HG02759 (cell line): ENCODE data around the gene SLC6A6.

Experiments used
- ATAC-seq: cut with Tn5 transposase; IDR thresholded peaks from one replicate; pipeline ENCODE4 v1.9.1; 2021; ENCODE audit warnings: mild to moderate bottlenecking, moderate library complexity; ENCODE audit not compliant: unreplicated experiment

SLC6A6 gene

DNA sequence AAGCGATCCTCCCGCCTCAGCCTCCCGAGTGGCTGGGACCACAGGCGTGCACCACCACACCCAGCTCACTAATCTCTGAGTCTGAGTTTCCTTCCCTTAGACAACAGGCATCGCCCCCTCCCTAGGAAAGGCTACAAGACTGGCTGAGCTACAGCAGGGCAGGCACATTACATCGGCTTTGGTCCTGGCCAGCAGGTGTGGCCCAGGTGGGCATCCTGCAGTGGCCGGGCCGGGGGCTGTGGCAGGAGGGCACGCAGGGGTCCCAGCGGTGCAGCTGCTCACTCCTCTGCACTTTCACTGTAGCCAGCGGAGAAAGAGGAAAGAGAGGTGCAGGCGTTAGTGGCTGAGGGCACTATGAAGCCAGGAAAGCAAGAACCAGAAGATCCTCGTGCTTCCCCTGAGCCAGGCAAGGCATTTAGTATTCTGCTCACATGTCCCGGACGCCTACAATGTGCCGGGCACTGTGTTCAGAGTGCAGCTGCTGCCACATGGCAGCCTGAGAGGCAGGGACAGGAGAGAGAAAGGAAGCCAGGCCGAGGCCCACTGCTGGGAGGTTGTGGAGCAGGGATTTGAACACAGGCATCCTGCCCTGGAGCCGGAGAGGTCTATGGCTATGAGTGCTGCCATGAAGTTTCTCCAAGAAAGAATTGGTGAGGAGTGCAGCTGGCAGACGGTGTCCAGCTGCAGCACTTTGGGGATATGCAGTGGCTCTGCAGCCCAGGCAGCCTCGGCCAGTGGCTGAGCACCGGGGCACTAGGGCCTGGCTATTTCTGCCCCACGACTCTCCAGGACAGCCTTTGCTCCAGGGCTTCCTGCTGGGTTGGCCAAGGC lies 115.4 kb downstream of the SLC6A6 start:
- no peak for ATAC-seq

DNA sequence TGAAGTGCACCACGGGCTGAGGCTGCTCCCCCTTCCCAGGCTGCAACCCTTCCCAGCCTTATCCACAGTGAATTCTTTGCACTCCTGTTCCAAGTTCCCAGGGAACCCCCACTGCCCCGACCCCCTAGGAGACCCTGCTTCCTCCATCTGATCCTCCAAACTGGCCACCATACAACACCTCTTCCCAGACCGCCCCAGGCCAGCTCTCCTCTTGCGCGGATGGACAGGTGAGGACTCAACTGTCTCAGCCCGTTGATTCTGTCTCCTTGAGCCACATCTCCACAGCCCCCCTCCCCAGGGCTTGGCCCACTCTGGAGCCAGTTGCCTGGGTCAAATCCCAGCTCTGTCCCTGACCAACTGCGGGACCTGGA lies 116.0 kb downstream of the SLC6A6 start:
- ATAC-seq: no peak

DNA sequence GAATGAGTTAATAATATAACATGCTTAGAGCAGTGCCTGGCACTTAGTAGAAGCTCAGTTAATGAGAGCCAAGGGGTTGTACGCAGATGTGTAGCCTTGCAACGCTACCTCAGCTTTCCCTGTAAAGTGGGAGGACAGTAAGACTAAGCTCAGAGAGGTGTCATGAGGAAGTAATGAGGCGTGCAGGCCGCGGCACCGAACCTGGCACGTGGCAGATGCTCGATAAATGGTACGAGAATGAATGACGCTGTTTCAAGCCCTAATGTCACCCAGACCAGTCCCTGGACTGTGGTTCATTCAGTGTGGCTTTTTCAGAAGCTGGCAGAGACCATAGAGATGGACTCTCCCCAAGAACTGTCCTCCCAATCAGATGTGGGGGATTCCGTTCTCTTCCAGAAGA lies 116.5 kb downstream of the SLC6A6 start:
- ATAC-seq: no peak

DNA sequence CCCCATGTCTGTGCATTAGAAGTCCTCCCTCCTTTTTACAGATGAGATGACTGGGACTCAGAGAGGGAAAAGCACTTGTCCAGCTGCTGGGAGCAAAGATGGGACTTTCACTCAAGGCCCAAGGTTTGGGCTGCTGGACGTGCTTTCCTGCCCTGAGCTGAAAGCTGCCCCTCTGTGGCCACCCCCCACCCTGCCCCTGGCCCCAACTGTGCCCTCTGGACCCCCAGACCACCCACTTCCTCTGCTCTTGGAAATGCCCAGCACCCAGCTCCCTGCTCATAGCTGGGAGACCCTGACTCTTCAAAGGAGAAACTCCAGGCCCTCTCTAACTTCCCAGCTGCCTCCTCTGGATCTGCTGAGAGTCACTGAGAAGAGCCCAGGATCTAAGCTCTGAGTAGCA lies 117.0 kb downstream of the SLC6A6 start:
- ATAC-seq: no peak

DNA sequence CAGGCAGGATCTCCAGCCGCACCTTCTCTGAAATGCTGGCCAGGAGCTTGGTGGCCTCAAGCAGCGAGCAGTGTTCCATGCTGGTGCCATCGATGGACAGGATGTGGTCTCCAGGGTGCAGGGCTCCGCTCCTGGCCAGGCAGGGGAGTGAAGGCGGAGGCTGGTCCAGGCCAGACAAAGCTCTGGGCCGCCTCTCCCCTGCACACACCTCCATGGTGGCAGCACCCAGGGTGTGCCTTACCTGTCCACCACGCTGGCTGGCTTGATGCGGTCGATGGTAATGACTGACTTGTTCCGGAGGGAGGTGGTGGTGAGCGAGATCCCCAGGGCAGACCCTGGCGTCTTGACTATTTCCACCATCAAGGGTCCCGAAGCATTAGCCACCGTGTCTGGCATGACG lies 117.7 kb downstream of the SLC6A6 start:
- no peak for ATAC-seq

DNA sequence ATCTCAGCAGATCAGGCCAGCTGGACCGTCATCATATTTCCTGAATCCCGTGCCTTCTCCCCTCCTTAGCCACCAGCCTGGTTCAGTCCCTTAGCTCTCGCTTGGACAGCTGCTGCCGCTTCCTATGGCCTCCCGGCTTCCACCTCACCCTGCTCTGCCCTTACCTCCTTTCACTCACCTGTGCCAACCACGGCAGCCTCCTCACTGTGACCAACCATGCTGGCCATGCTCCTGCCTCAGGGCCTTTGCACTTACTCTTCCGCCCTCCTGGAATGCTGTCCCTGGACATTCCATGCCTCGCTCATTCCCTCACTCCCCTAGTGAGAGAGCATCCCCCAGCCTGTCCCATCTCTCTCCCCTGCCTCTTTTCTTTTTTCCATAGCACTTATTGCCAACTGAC lies 118.6 kb downstream of the SLC6A6 start:
- no peak for ATAC-seq

DNA sequence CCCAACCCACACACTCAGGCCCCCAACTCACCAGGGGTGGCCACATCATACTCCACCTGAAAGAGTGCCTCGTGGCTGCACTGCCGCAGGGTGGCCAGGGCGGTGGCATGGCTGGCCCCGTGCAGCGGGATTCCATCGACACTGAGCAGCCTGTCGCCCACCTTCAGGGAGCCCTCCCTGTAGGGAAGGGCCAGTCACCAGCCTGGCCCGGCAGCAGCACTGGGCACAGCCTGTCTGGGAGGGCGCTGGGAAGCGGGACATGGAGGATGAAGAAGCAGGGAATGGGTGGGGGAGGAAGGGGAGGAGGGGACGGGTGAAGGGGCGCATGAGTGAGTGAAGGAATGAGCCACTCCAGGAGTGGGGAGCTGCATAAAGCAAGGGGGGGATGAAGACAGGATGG lies 119.2 kb downstream of the SLC6A6 start:
- no peak for ATAC-seq

DNA sequence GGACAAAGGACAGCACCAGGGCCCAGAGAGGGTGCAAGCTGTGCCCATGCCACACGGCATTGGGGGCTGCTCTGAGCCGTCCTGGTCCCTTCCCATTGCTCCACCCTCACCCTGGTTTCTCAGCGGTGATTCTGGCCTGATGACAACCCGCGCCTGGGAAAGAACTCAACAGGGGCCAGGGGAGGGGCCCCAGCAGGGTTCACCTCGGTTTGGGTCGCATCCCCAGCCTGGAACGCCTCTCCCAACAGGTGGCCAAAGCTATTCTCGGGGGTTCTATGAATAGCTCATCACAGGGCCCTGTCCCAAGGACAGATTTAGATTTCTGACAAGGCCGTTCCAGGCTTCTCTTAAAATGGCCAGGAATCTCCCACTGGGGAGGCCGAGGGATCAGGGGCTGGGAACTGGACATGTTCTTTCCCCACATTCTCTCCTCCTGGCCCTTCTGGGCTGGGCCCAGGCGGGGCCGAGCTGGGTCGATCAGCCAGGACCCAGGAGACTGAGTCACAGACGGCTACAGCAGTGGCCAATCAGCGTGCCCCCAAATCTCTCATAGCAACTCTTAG lies 119.8 kb downstream of the SLC6A6 start:
- no peak for ATAC-seq

DNA sequence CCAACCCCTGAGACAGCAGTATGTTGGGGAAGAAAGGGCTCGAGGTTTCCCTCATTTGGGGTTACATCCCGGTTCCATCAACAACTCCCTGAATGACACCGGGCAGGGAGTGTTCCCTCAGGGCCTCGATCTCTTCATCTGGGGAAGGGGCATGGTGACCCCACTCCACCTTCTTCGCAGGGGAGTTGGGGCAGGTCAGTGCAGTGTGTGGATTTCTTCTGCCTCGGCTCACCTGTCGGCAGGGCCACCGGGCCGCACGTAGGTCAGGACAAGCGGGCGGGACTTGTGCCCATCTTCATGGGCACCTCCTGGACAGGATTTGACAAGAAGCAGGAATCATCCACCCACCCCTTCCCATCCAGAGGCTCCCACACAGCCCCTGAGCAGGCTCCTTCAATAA lies 120.4 kb downstream of the SLC6A6 start:
- no peak for ATAC-seq

DNA sequence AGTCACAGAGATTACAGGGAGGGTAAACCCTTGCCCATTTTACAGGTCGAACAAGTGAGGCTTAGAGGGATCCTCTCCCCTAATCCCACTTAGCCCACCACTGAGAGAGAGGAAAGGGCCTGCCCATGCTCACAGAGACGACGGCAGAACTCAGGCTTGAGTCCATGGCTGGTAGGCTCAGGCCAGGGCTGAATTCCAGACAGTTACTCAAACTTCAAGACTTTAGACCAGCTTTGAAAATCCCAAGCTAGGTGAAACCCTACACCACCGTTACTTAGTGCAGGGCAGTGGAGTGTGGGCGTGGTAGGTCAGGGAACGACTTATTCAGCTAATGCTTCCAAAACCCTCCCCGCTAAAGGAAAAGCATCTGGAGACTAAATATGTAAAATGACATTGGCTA lies 121.4 kb downstream of the SLC6A6 start:
- no peak for ATAC-seq

DNA sequence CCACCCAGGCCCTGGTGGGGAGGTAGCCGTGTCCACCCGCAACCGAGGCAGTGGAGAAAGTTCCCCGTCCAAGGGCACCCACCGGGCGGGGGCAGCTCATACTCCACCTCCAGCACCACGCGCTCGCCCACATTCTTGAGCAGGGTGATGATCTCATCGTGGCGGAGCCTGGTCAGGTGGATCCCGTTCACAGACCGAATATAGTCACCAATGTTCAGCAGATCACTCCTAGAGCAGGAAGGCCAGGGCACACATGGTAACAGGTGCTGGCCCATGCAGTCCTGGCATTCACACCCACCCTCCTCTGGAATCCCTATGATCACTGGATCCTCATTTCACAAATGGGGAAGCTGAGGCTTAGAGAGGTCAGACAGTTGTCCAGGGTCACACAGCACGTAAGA lies 121.9 kb downstream of the SLC6A6 start:
- no peak for ATAC-seq

DNA sequence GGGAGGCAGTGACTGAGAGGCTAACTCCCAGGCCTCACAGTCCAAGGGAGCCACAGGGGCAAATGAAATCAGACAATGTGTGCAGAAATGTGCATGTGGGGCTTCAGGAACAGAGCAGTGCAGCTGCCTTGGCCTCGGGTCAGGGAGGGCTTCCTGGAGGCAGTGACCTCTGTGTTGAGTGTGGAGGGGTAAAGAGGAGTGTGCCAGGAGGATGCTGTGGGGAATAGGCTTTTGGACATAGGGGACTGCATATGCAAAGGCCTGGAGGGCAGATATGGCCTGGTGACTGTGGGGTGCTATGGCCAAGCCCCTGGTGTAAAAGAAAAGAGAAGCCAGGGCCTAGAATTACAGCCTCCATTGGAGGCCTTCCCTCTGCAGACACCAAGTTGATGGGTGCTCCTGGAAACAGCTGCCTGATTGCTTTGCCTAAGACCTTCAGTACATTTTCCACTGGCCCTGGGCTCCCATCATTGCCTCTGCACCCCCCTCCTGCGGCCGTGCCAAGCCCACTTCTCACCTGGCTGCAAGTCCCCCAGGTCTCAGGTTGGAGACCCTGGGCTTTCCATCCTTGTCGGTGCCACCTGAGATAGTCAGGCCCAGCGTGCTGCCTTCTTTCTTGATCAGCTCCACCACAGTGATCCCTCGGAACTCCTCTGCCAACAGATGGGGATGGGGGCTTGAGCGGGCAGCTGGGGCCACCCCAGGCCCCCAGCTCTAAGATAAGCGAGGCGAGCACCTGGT lies 122.7 kb downstream of the SLC6A6 start:
- no peak for ATAC-seq

DNA sequence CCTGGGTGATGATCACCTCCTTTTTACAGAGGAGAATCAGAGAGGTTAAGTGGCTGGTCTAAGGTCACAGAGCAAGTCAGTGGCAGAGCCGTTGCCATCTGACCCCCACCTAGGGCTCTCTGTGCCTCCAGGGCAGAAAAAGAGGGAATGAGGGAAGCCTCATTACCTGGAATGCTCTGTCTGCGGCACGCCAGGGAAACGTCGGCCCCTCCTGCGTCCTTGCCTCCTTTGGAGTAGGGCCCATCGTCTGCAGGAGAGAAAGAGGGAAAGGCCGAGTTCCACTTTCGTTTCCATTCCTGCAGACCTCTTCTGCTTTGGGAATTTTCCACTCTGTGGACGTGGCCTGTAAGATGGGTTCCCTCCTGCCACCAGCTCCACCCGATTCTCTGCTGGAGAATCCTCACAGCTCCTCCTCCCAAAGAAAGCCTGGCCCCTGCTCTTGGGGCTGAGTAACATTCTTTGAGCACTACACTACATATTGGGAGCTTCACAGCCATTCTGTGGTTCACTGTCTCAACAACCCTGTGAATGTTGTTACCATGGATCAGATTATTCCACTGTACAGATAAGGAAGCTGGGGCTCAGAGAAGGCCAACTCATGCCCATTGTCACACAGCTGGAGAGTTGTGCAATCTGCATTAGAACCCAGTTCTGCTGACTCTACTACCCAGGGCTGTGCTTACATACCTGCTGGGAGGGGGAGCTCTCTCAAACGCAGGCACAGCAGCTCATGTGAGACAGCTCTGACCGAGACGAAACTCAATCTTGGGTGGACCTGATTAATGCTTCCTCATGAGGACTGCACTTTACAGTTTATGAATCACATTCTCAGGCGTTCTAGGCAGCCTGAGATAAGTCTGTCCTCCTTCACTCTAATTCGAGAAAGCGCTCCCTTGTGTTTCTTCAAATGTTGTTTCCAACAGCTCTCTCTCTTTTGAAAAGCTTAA lies 123.6 kb downstream of the SLC6A6 start:
- no peak for ATAC-seq

DNA sequence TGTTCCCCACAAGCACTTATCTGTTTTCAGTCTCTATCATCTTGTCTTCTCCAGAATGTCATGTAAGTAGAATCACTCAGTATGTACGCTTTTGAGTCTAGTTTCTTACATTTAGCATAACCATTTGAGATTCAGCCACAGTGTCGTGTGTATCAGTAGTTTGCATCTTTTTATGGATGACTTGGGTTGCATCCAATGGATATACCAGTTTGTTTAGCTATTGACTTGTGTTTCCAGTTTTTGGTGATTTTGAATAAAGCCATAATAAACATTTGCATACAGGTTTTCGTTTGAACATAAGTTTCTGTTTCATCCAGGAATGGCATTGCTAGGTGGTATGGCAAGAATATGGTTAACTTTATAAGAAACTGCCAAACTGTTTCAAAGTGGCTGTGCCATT lies 125.7 kb downstream of the SLC6A6 start:
- no peak for ATAC-seq

DNA sequence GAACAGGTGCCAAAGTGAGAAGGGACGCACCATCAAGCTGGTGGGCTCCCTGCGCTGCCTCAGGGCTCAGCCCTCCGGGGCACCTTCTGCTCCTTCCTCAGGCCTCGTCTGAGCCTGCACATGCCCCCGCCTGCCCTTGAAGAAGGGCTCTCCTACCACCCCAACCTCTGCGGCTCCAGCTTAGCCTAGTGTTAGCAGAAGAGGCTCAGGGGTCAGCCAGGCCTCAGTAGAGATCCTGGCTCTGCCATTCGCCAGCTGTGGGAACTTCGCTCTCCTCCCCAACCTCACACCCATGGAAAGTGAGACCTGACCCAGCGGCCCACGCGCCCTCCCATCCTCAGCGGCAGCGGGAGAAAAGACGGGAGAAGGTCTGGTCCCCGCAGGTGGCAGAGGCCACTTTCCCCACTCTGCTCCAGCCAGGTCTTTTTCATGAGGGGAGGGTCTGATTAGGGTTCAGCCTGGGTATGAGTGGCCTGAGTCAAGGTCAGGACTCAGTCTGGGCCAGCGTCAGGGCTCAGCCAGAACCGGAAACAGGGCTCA lies 129.5 kb downstream of the SLC6A6 start:
- no peak for ATAC-seq

DNA sequence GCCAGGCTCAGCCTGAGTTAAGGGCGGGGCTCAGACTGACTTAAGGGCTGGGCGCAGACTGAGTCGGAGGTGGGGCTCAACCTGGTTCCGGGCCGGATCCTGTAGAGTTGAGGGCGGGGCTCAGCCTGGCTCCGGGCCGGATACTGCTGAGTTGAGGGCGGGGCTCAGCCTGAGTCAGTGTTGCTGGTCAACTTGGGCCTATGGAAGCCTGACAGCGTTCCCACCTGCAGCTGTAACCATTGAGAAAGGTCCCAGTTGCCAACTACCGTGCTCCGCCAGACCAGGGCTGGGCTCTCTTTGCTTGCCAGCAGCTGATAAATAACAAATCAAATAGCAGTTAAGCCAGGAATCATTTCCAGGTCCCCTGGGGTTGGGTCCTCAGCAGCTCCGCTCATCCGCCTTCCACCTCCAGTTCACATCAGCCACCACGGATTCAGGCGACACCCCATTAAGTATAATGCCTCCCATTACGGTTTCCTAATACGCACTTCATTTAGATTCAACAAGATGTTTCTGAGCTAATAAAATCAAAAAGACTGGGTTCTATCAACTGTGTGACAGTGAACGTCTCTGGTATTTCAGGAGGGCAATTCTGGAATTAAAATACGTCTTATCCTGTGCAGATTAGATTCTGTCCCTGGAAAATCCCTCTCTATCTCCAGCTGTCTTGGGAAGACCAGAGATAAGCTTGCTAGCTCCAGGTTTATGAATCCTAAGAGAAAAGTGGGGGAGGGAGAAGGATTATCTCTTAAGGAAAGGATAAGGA lies 130.5 kb downstream of the SLC6A6 start:
- ATAC-seq: no peak

DNA sequence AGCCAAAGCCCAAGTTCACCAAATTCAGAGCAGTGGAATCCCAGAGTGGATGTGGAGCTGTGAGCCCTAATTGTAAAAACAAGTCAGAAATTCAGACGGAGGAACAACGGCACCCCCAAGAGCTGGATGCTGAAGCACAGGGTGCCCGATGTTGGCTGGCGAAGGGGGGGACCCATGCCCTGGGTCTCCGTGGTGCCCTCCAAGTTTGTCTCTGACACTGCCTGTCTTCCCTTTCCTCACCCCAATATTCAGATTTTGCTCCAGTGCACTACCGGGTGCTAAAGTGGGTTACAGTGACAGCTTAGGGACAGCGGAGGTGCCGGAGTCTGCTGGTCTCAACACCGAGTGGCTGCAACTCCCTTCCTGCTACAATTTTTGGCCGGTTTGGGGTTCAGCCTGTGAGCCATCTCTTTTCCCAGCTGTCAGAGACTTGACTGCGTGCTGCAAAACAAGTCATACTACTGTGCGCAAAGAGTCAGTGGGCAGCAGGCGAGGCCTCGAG lies 131.1 kb downstream of the SLC6A6 start:
- ATAC-seq: no peak

DNA sequence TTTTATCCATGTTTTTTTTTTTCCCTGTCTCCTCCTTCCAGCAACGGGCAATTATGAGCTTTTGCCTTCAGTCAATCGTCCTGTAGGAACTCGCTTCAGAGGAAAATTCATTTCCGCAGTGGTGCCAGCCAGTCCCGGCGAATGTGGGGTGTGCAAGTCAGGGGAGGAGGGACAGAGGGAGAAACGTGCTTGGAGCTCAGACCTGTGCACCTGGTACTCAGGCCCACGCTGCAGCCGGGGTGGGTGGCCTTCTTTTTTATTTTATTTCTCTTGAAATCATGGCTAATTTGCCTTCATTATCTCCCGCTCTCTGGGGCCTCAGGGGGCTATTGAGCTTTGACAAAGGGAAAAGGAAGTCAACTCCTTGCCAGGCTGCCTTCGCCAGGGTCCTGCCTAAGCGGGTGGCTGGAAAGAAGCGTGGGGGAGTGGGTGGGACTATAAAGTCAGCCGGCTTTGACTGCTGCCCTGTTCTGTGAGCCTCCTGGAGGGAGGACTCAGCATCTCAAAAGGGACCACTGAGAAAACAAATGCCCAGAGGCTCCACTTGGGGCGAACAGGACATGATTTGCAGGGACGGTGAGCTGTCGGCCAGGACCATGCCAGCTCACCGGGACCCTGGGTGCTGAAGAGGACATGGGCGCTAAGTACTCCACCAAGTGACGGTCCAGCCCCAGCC lies 132.2 kb downstream of the SLC6A6 start:
- ATAC-seq: no peak

DNA sequence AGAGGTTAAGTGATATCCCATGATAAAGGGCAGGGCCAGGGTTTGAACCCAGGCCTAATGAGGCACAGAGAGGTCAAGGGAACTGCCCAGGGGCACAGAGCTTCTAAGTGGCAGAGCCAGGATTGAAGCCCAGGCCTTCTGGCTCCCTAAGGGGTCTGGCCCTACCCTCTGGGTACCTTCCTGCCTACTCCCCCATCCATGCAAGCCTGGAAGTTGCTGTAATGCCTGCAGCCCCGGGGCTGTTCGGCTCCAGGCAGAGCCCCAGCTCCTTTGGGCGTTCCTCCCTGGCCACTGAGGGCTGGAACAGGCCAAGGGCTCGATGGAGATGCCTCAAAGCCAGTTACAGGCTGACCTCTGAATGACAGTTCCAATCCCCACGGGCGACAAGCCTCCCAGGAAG lies 133.2 kb downstream of the SLC6A6 start:
- ATAC-seq: no peak
